CD14-positive monocyte (primary cell): ENCODE data around the gene KIAA1549. TPM values are rescaled to one million over a fixed set of nuclear protein-coding genes. Genes with fewer than 3 reads are reported as not detected.

Source experiments
- DNase-seq, 3 donors: peaks; one replicate each; pipeline ENCODE4 v3.0.0-alpha.2; 2011 to 2022
- H2AFZ ChIP-seq: 2 replicates; pipeline ENCODE4 v1.6.0; 2012; ENCODE audit warnings: mild to moderate bottlenecking, low read depth, low read length, inconsistent platforms; ENCODE audit not compliant: insufficient read depth, poor library complexity, severe bottlenecking
- H3K27ac ChIP-seq, 2 donors: 1 replicate in 1 of 2; 2 replicates in 1 of 2; pipeline ENCODE4 v1.5.1; 2012 to 2013; ENCODE audit warnings: low read length in 2 of 2, control low read depth in 1 of 2, inconsistent platforms in 1 of 2, low read depth in 1 of 2, mild to moderate bottlenecking in 1 of 2
- H3K27me3 ChIP-seq, 2 donors: one replicate each; pipeline versions ENCODE4 v1.6.0 to v1.6.1; 2011 to 2013; ENCODE audit warnings: low read length in 2 of 2; ENCODE audit not compliant: control insufficient read depth in 2 of 2, insufficient read depth in 2 of 2
- H3K36me3 ChIP-seq, 2 donors: replicated peaks in 1 of 2; 1 replicate in 1 of 2; 2 replicates in 1 of 2; pipeline versions ENCODE4 v1.5.1 to v1.6.1; 2012 to 2013; ENCODE audit warnings: low read length in 2 of 2, control low read depth in 1 of 2, inconsistent platforms in 1 of 2, mild to moderate bottlenecking in 1 of 2; ENCODE audit not compliant: insufficient read depth in 2 of 2, control insufficient read depth in 1 of 2
- H3K4me1 ChIP-seq, 2 donors: 1 replicate in 1 of 2; 2 replicates in 1 of 2; pipeline versions ENCODE4 v1.5.1 to v1.6.1; 2012 to 2013; ENCODE audit warnings: low read length in 2 of 2, control low read depth in 1 of 2, inconsistent platforms in 1 of 2, mild to moderate bottlenecking in 1 of 2, moderate library complexity in 1 of 2; ENCODE audit not compliant: insufficient read depth in 2 of 2, control insufficient read depth in 1 of 2
- H3K4me2 ChIP-seq: replicated peaks from 2 replicates; pipeline ENCODE3; 2012; ENCODE audit warnings: low read length, moderate library complexity, mild to moderate bottlenecking; ENCODE audit not compliant: poor library complexity, severe bottlenecking; ENCODE audit errors: extremely low read depth
- H3K4me3 ChIP-seq, 3 experiments: fragments of 200-600 bp in 1 of 3; sonication (generic) in 1 of 3; replicated peaks in 1 of 3; 1 replicate in 2 of 3; 2 replicates in 1 of 3; pipeline ENCODE4 v1.5.1; 2011 to 2013; ENCODE audit warnings: low read length in 3 of 3, mild to moderate bottlenecking in 3 of 3, control low read depth in 2 of 3, low read depth in 2 of 3, inconsistent platforms in 1 of 3, moderate library complexity in 1 of 3
- H3K79me2 ChIP-seq: 2 replicates; pipeline ENCODE4 v1.6.0; 2012; ENCODE audit warnings: mild to moderate bottlenecking, control low read depth, inconsistent platforms, low read length, moderate library complexity; ENCODE audit not compliant: insufficient read depth
- H3K9ac ChIP-seq: 2 replicates; pipeline ENCODE4 v1.6.0; 2017; ENCODE audit warnings: low read length, mild to moderate bottlenecking; ENCODE audit not compliant: insufficient read depth, poor library complexity, severe bottlenecking
- H3K9me3 ChIP-seq, 2 donors: replicated peaks in 1 of 2; 1 replicate in 1 of 2; 2 replicates in 1 of 2; pipeline versions ENCODE4 v1.5.1 to v1.6.1; 2012 to 2013; ENCODE audit warnings: low read length in 2 of 2, control low read depth in 1 of 2; ENCODE audit not compliant: control insufficient read depth in 1 of 2, insufficient read depth in 1 of 2
- H4K20me1 ChIP-seq: 2 replicates; pipeline ENCODE4 v1.6.0; 2012; ENCODE audit warnings: mild to moderate bottlenecking, low read length, control low read depth, moderate library complexity; ENCODE audit not compliant: insufficient read depth
- H3K27ac Mint-ChIP-seq, 7 donors: one replicate each; pipeline ENCODE4 v1.8.0; 2020; ENCODE audit warnings: mild to moderate bottlenecking in 7 of 7, mixed read lengths in 7 of 7, moderate library complexity in 6 of 7, inconsistent platforms in 2 of 7
- H3K27me3 Mint-ChIP-seq, 3 donors: one replicate each; pipeline ENCODE4 v1.8.0; 2021 to 2022; ENCODE audit warnings: low read depth in 3 of 3, mild to moderate bottlenecking in 3 of 3, mixed read lengths in 3 of 3, moderate library complexity in 3 of 3, inconsistent platforms in 1 of 3
- H3K36me3 Mint-ChIP-seq, 2 donors: one replicate each; pipeline ENCODE4 v1.8.0; 2020; ENCODE audit warnings: mixed read lengths in 2 of 2, inconsistent platforms in 1 of 2, mild to moderate bottlenecking in 1 of 2
- H3K4me1 Mint-ChIP-seq: one replicate; pipeline ENCODE4 v1.8.0; 2020; ENCODE audit warnings: mild to moderate bottlenecking, mixed read lengths
- H3K4me3 Mint-ChIP-seq, 2 donors: one replicate each; pipeline ENCODE4 v1.8.0; 2020; ENCODE audit warnings: mild to moderate bottlenecking in 2 of 2, mixed read lengths in 2 of 2, moderate library complexity in 1 of 2
- H3K9me3 Mint-ChIP-seq, 7 donors: one replicate each; pipeline ENCODE4 v1.8.0; 2020 to 2022; ENCODE audit warnings: mixed read lengths in 7 of 7, mild to moderate bottlenecking in 6 of 7, moderate library complexity in 6 of 7, inconsistent platforms in 2 of 7
- CTCF ChIP-seq: fragments of 200-600 bp; IDR thresholded peaks from one replicate; pipeline ENCODE4 v1.8.0; 2022; ENCODE audit warnings: antibody characterized with exemption, mild to moderate bottlenecking
- WGBS: methylation state at CpG from one replicate; pipeline ENCODE4 v1.1.5; 2013; ENCODE audit warnings: missing lambda C conversion rate; ENCODE audit not compliant: insufficient coverage; 5-methylcytosine and 5-hydroxymethylcytosine counted together
- intact Hi-C, 2 donors: fragments of 100-400 bp; cut with micrococcal nuclease; formaldehyde crosslinking; loops; one replicate each; pipeline versions ENCODE4 v1.15.0 to v1.15.1; 2023
- polyA plus RNA-seq, 3 donors: library from polyadenylated mRNA; depleted of rRNA in 1 of 3; unstranded in 2 of 3; stranded (reverse) in 1 of 3; fragments of 300-500 nt in 2 of 3; fragments of >200 nt in 1 of 3; fragmentation: Illumina TruSeq in 2 of 3; gene quantifications; 1 replicate in 2 of 3; 2 replicates in 1 of 3; pipeline ENCODE4 v1.2.3, GENCODE V29; 2012 to 2021

Gene KIAA1549
- polyA plus RNA-seq, 3 donors, result 0.03 TPM; not detected in 1

DNA sequence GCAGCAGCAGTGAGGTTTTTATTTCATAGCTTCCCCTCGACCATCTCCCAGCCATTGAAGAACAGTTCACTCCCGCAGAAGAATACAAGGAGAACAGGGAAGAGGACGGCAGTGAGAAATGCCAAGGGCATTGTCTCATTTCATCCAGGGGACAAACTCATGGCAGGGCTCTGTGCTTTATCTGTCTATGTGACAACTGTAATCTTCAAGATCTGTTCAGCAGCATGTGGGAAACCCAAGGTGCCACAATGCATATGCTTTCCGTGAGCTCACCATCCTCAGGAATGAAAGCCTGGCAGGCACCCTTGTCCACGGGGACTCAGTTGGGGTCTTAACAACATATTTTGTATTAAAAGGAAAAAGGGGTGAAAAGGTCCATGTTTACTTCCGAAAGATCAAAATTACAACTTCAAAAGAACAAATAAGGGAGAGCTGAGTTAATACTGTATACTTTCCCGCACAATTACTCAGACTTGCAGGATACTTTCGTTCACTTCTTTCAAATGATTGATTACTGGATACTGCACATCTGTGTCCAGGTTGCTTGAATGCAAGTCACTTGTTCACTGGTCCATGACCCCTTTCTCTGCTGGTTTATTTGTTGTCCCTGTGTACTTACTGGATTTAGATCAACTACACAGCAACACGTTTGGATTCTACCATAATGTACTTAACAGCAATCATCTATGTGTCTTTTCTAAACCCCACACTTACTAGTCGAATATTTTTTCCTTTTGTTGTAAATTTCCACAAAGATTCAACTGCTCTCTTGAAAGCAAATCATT lies 93.1 kb downstream of the KIAA1549 start:
- Mint-ChIP-seq H3K27ac (no peak overlapping the region), H3K4me3 (no peak overlapping the region), H3K9me3 (no peaks in the 10 kb centered on the region), H3K36me3 (no peaks in the 10 kb centered on the region), H3K4me1 (peaks cover 4% of the 10 kb centered on the region), H3K27me3 (no peaks in the 10 kb centered on the region)
- Histone ChIP-seq H3K36me3 (no peaks in the 10 kb centered on the region), H3K4me1 (no peaks in the 10 kb centered on the region), H3K4me3 (no peak overlapping the region), H3K27me3 (no peaks in the 10 kb centered on the region), H4K20me1 (no peaks in the 10 kb centered on the region), H3K27ac (no peak overlapping the region), H2AFZ (peak overlapping the region; percentile 62), H3K9ac (no peak overlapping the region), H3K4me2 (no peak overlapping the region), H3K79me2 (no peaks in the 10 kb centered on the region), H3K9me3 (no peaks in the 10 kb centered on the region)
- WGBS, result 91% methylated on average over 4 of the region's 10 CpGs
- no peak for TF ChIP-seq CTCF
- intact Hi-C loops, result loop anchor here in 1 of 2 donors (10.0 kb wide), 1 partner anchor 187 kb away; no protein-coding TSS in a partner anchor
- DNase-seq, result no peak

DNA sequence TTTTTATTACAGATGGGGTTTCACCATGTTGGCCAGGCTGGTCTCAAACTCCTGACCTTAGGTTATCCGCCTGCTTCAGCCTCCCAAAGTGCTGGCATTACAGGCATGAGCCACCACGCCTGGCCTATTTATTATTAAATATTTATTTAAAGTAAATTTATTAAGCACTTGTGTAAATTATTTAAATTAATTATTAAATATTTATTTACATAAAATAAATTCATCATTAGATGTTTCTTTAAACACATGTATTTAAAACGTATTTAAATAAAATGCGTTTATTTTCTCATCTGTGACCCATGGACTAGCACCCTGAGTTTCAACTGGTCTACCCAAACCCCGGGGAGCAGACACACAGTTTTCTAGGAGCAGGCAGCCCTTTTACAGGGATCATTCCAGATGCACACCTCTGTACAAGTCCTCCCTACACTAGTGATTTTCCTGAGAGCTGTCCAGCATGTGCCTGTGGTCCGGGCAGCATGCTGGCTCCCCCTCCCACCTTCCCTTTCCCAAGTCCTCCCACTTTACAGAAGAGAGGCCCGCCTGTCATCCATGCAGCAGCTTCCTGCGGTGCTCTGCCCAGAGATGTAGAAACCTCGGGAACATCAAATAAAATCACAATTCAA lies 94.0 kb downstream of the KIAA1549 start:
- Mint-ChIP-seq H3K27ac (peak overlapping the region in 1 of 7 donors; percentile 75), H3K4me1 (peaks cover 4% of the 10 kb centered on the region), H3K4me3 (no peak overlapping the region), H3K36me3 (no peaks in the 10 kb centered on the region), H3K27me3 (no peaks in the 10 kb centered on the region), H3K9me3 (no peaks in the 10 kb centered on the region)
- intact Hi-C loops, result loop anchor here in 1 of 2 donors (10.0 kb wide), 1 partner anchor 188 kb away; no protein-coding TSS in a partner anchor
- Histone ChIP-seq H3K79me2 (no peaks in the 10 kb centered on the region), H3K27me3 (no peaks in the 10 kb centered on the region), H3K27ac (no peak overlapping the region), H3K4me3 (no peak overlapping the region), H3K9me3 (no peaks in the 10 kb centered on the region), H3K4me2 (no peak overlapping the region), H3K36me3 (no peaks in the 10 kb centered on the region), H2AFZ (peak overlapping the region; percentile 62), H3K9ac (no peak overlapping the region), H4K20me1 (no peaks in the 10 kb centered on the region), H3K4me1 (no peaks in the 10 kb centered on the region)
- 93% methylated on average over 2 of the region's 9 CpGs for WGBS
- DNase-seq, result no peak
- TF ChIP-seq CTCF, result no peak
